ENCODE results near the gene CBFA2T3. TPM values are rescaled to one million over a fixed set of nuclear protein-coding genes. Genes with fewer than 3 reads are reported as not detected.

Gene CBFA2T3
- polyA plus RNA-seq, 3 donors: 5.3 to 32.2 (median 6.2) TPM

DNA sequence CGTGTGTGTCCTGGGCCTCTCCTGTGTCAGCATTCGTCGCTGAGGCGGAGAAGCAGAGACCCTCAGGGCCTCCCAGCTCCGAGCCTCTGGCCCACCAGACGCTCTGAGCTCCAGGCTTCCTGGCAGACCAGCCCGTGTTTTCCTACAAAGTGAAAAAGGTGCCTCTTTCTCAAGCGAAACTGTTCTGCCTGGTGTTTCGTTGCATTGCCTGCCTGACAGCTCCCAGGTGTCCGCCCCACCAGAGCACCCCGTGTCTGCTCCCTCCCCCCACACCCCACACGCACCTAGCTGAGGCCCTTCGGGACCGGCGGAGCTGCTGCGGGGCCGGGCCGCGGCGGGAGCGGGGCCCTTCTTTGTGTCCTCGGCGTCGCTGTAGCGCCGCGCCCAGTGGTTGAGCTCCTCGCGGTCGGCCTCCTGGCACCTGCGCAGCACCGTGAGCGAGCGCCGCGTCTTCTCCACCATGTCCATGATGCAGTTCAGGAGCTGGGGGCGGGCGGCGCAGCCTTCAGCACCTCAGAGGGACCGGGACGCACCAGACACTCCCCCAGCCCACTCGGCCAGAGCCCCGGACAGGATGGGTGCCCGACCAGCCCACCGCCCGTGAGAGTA lies 95.9 kb downstream of the CBFA2T3 start:
- no peak overlapping the region for H3K9ac ChIP-seq (ENCODE audit: insufficient read depth, low read length, poor library complexity, severe bottlenecking)
- Mint-ChIP-seq H3K27ac (no peak overlapping the region), H3K9me3 (peaks cover 0 to 9% (median 0%) of the 10 kb centered on the region in 7 donors), H3K4me3 (no peak overlapping the region), H3K36me3 (peaks cover 57 to 89% of the 10 kb centered on the region in 2 donors), H3K27me3 (ENCODE audit: low read depth in 3 of 3) (no peaks in the 10 kb centered on the region), H3K4me1 (no peaks in the 10 kb centered on the region)
- TF ChIP-seq CTCF (IDR thresholded peaks at IDR 0.05): no peak
- H3K36me3 ChIP-seq (replicated peaks in 1 of 2; ENCODE audit: control insufficient read depth in 1 of 2, insufficient read depth in 2 of 2, low read length in 2 of 2): peaks cover 90 to 100% of the 10 kb centered on the region in 2 donors
- H3K4me3 ChIP-seq (replicated peaks in 1 of 3; ENCODE audit: low read depth in 2 of 3, low read length in 3 of 3): no peak overlapping the region
- H3K27me3 ChIP-seq (ENCODE audit: control insufficient read depth in 2 of 2, insufficient read depth in 2 of 2, low read length in 2 of 2): no peaks in the 10 kb centered on the region
- peaks cover 98% of the 10 kb centered on the region for H4K20me1 ChIP-seq (ENCODE audit: insufficient read depth, low read length)
- DNase-seq: no peak
- H3K27ac ChIP-seq (ENCODE audit: low read depth in 1 of 2, low read length in 2 of 2): no peak overlapping the region
- no peaks in the 10 kb centered on the region for H3K79me2 ChIP-seq (ENCODE audit: insufficient read depth, low read length)
- H3K4me2 ChIP-seq (replicated peaks; ENCODE audit: extremely low read depth, low read length, poor library complexity, severe bottlenecking): no peak overlapping the region
- intact Hi-C loops (cut with micrococcal nuclease): no loop called here
- H3K4me1 ChIP-seq (ENCODE audit: control insufficient read depth in 1 of 2, insufficient read depth in 2 of 2, low read length in 2 of 2): no peaks in the 10 kb centered on the region
- H2AFZ ChIP-seq (ENCODE audit: insufficient read depth, low read depth, low read length, poor library complexity, severe bottlenecking): no peak overlapping the region
- WGBS (ENCODE audit: insufficient coverage): 95% methylated on average over 29 of the region's 46 CpGs
- peaks cover 0 to 7% of the 10 kb centered on the region in 2 donors for H3K9me3 ChIP-seq (replicated peaks in 1 of 2; ENCODE audit: control insufficient read depth in 1 of 2, insufficient read depth in 1 of 2, low read length in 2 of 2)

DNA sequence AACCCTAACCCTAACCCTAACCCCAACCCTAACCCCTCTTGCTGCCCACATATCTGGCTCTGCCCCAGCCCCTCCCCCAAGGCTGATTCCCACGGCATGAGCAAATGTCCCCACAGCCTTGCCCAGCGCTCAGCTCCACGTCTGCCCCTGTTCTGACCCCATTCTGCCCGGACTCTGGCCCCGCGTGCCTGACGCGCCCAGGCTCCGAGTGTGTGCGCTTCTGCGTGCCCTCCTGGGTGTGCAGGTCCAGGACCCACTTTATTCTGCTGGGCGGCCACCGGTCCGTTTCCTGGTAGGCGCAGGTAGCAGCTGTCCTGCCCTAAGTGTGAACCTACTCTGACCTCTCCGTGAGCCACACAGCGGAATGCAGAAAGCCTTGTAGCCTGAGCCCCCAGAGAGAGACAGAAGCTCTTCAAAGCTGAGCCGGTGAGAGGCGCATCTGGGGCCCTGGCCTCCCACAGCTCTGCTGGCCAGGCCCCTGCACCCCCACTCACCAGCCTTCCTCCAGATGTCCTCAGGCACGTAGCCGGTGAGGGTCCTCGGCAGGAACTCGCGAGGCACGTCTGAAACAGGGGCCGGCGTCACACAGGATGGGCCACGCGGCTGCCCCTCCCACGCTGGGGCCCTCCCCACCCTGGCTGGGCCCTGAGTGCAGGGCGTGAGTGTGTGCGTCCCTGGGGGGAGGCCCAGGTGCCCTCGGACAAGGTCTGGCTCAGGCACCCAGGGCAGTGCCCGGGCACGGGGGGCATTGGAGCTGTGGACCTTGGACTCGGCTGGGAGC lies 96.6 kb downstream of the CBFA2T3 start:
- Histone ChIP-seq H4K20me1 (ENCODE audit: insufficient read depth, low read length) (peaks cover 98% of the 10 kb centered on the region), H3K79me2 (ENCODE audit: insufficient read depth, low read length) (no peaks in the 10 kb centered on the region), H3K36me3 (replicated peaks in 1 of 2; ENCODE audit: control insufficient read depth in 1 of 2, insufficient read depth in 2 of 2, low read length in 2 of 2) (peaks cover 89 to 100% of the 10 kb centered on the region in 2 donors), H3K9me3 (replicated peaks in 1 of 2; ENCODE audit: control insufficient read depth in 1 of 2, insufficient read depth in 1 of 2, low read length in 2 of 2) (peaks cover 0 to 7% of the 10 kb centered on the region in 2 donors), H3K4me2 (replicated peaks; ENCODE audit: extremely low read depth, low read length, poor library complexity, severe bottlenecking) (no peak overlapping the region), H3K4me1 (ENCODE audit: control insufficient read depth in 1 of 2, insufficient read depth in 2 of 2, low read length in 2 of 2) (no peaks in the 10 kb centered on the region), H3K27ac (ENCODE audit: low read depth in 1 of 2, low read length in 2 of 2) (no peak overlapping the region), H3K9ac (ENCODE audit: insufficient read depth, low read length, poor library complexity, severe bottlenecking) (no peak overlapping the region), H2AFZ (ENCODE audit: insufficient read depth, low read depth, low read length, poor library complexity, severe bottlenecking) (no peak overlapping the region), H3K27me3 (ENCODE audit: control insufficient read depth in 2 of 2, insufficient read depth in 2 of 2, low read length in 2 of 2) (no peaks in the 10 kb centered on the region), H3K4me3 (replicated peaks in 1 of 3; ENCODE audit: low read depth in 2 of 3, low read length in 3 of 3) (no peak overlapping the region)
- Mint-ChIP-seq H3K9me3 (peaks cover 0 to 9% (median 1%) of the 10 kb centered on the region in 7 donors), H3K27me3 (ENCODE audit: low read depth in 3 of 3) (no peaks in the 10 kb centered on the region), H3K27ac (no peak overlapping the region), H3K36me3 (peaks cover 60 to 89% of the 10 kb centered on the region in 2 donors), H3K4me1 (no peaks in the 10 kb centered on the region), H3K4me3 (no peak overlapping the region)
- WGBS (ENCODE audit: insufficient coverage): 97% methylated on average over 36 of the region's 36 CpGs
- intact Hi-C loops (cut with micrococcal nuclease): no loop called here
- DNase-seq: no peak
- no peak for TF ChIP-seq CTCF (IDR thresholded peaks at IDR 0.05)

All from CD14-positive monocyte (primary cell).